GM21423 (cell line): Measurements from ENCODE around the gene F3.

Experiments
- ATAC-seq: cut with Tn5 transposase; IDR thresholded peaks from one replicate; pipeline ENCODE4 v1.9.1; 2021; ENCODE audit warnings: mild to moderate bottlenecking, moderate library complexity; ENCODE audit not compliant: unreplicated experiment

F3 gene

DNA sequence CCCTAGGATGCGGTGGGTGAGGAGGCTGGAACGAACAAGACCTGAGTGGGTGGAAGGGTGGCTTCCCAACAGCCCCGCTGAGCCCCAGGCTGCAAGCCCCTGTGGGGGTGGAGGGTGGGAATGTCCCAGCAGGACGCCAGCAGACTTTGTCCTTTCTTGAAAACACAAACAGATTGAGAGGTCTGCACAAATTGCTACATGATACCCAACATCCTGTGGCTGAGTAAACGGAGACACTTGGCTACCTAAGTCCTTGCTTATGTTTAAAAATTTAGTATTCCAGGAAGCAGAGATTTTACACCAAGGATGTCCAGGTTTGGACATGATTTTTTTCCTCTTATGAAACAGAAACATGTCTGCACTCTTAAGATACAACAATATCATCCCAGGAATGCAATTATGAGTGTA is 11.8 kb upstream of the F3 start:
- ATAC-seq, result no peak

DNA sequence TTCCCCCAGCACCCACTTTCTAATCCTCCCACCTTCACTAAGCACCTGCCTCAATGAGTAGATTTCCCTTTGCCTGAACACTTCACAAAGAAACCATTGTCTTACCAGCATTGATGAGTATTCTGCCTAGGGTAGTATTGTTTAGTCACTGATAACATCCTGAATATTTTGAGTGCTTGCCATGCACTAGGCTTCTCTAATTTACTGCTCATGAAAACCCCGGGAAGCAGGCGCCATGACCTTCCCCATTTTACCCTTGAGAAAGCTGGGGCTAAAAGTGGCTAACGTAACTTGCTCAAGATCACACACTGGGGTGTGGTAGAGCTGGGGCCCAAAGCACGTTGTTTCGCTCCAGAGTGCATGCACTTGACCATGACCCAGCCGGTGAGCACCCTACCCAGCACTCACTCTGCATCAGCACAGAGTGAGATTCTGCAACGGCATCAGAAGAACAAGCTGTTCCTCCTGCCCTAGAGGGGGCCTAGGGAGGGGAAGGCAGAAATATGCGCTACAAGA is 10.6 kb upstream of the F3 start:
- ATAC-seq, result no peak

DNA sequence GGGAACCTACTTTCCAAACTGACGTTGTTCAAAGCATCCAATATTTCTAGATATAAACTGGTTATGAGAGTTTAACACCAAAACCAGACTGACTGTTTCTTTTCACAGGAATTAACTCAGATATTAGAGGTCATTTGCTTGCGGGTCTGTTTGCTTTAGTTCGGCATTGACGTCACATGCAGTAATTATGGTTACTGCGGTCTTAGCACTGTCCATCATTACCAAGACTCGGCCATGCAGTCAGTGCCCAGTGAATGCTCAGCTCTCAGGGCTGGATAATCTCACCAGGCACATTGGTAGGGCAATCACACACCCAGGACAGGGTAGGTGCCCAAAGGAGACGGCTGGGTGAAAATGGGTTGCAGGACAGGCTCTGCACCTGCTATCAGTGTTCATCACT is 9.9 kb upstream of the F3 start:
- no peak for ATAC-seq

DNA sequence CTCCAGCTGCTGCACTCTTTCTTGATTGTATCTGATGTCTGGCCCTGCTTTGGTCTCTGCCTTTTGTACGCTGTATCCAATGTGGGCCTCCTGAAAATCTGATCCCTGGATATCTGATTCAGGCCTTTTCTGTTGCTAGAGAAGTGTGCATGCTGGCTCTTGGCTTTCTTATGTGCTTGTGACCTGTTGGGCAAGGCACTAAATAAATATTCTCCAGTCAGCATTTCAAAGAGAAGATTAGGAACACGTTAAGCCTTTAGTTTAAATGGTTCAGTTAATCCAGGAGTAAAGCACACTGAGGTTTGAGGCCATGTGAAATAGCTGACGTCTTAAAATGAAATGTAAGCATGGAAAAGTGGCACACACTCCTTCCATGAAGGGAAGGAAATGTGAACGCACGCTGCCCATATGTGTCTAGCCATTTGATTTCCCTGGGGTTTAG is 9.3 kb upstream of the F3 start:
- ATAC-seq, result no peak

DNA sequence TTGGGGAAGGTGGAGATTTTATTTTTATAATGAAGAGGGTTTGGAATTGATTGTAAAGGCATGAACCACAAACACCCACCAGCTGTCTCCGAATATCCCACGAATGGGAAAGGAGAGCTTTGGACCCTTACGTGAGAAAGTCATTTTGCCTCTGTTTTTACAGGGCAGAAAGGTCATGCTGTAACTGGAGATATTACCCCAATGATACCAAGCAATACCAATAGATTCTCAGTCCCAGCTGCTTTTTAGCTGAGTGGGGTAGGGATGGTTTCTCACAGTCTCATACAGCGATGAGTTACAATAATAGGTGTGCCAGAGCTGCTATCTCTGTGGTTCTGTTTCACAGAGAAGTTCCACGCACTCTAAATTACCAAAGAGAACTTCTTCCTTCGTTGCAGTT is 8.8 kb upstream of the F3 start:
- ATAC-seq, result no peak

DNA sequence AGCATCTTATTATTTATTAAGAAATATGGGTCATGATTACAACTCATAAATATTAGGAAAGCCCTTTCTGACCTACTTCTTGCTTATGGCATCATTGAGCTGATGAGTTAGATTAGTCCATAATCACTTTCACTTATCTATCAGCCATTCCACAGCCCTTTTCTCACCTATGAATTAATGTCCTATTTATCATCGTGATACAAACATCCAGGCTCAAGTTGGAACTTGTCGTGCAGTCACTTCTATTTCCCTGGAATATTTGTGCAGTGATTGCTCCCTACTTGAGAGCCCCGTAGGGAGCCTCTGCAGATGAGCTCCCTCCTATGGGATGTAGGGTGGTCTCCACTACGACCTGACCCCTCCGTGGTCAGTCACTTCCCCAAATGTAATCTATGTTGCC is 8.1 kb upstream of the F3 start:
- ATAC-seq, result no peak

DNA sequence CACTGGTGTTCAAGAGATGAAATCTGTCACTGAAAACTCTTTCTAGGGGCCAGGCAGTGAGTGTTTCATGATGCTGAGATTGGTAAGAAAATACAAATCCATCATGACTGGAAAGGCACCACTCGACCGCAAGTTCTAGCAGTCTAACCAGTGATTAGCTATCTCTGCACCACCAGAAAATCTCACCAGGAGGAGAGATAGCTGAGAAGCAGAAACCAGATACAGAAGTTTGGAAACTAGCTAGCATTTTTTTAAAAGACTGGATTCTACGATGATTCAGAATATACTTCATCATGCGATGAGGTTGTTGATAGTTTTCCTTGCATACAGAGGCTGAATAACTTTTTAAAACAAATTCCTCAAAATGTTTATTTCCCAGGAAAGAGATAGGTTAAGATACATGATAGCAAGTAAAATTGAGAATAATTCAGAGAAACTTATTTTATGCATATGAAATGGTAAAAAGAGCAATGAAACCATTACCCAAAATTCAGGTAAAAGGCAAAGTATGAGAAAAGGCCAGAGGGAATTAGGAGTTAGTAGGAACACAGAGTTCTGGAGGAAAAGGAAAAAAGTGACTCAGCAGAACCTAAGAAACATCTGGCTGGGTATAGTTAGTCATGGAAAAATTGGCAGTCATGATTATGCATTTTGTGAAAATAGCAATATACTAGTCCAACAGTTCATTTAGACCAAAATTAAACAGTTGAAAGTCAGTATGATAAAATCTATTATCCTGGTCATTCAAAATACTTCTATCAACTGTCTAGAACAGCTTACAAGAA is 3.3 kb upstream of the F3 start:
- ATAC-seq, result no peak

DNA sequence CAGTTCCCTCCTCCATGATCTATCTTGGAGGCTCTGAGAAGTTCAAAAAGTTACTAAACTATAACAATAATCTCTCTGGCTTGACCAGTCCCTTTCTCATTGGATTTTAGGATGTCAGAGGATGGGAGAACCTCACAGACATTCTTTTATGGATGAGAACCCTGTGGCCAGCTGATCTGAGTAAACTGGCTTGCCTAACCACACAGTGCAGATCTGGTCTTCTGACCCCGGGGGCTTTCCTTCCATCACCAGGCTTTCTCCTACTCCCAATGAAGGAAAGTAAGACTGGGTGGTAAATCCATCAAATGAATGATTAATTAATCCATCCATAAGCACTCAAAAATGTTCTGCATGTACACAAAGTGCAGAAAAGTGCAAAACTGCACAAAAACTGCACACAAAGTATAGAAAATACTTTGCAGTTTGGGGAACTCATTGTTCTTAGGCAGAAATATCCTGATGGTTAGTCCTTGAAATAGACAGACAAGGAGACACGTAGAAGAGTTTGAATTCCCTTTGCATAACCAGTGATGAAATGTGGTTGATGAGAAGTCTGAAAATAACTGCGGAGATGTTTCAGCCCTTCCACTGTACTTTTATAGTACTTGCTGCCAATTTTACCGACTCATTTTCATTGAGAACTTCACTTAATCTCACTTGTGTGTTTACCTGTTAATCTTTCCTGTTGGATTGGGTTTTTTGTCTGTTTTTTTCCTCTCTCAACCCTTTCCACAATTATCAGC is 2.5 kb upstream of the F3 start:
- no peak for ATAC-seq

DNA sequence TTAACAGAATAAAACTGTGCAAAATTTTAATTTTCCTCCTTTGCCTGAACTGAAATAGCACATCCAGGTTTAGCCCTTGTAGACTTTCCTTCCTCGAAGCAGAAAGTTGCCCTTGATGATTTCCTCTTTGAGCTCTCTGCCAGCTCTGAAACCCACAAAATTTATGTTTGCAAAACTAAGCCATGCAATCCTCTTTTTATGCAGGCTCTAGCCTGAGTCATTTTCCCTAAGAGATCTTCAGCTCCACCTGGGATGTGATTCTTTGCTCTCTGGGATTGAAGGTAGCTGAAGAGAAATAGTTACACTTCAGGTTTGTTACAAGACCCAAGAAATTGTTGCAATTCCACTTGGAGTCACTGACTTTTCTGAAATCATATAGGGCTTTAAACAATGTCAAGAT is 1.4 kb upstream of the F3 start:
- ATAC-seq, result no peak

DNA sequence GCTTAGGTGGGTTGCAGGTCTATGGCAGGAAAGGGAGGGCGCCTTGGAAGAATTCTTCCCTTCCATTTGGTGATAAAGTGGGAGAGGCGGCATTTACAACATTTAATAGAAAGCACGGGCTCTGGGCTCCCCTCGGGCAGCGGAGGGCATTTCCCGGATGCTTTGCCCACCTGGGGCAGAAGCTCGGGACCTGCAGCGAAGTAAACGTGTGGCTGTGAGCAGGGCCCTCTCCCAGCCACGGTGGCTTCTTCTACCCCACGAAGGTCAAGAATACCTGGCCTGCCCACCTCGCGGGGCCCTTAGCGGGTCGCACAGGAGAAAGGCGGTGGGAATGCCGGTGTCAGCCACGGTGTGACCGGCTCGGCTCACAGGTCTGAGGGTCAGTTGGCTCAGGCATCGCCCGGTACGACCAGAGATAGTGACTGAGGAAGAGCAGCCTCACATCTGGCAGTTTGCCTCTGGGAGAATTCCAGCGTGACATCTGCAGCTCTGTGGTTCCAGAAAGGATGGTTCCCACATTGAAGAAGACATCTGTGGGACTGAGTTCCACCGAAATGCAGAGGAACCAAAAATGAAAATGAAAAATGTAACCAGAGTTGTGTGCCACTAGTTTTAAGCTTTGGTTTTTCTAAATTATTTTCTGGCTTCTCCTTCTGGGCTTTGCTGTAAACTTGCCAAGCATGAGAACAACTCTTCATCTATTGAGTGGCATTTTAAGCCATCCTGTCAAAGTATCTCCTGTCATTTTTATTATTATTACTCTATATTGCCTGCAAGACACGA is 720 bp upstream of the F3 start:
- peak; percentile 30 for ATAC-seq

DNA sequence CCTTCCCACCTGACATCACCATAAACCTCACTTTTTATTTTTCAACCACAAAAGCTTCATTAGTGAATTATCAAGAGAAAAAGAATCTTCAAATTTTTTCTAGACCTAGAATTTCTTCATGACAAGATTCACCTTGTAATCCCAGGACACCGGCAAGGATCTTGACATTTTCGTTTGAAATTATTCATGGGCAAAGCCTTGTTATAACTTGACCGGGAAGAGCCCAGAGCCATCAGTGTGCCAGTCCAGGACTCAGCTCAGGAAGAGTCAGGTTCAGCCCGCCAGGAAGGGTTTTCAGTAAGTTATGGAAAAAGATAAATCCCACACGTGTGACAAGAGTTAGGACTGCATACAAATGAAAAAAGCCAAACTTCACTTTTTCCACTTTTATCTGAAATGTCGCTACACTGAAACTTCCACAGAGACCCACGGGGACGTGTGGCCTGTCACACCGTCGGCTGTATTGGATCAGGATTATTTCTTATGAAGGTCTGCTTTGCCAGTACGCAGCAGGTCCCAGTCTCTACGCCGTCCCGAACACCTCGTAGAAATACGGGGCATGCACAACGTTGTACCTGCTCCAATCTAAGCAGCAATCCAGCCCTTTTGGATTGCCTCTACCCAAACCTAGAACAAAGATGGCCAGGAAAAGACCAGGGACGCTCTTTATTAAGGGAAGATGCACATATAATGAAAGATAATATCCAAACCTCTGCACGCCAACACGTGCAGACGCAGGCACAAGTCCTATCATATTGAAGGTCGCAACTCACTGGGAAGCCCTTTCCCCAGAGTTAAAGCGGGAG is 916 bp downstream of the F3 start:
- no peak for ATAC-seq

DNA sequence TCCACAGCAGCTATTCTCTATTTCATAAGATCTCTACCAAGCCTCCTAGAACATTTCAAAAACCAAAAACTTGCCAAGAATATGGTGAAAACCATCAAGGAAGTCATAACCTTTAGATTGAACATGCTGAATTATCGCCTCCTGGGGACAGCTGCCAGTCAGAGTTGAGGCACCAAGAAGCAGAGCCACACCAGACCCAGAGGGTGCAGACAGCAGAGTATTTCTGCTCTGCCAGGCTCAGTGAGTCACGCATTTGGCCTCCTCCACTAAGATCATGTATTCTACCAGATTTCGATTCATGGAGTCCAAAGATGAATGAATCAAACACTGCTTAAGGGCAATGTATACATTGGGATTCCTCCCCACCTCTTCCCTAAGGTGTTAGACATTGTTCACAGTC is 2.1 kb downstream of the F3 start:
- ATAC-seq, result no peak

DNA sequence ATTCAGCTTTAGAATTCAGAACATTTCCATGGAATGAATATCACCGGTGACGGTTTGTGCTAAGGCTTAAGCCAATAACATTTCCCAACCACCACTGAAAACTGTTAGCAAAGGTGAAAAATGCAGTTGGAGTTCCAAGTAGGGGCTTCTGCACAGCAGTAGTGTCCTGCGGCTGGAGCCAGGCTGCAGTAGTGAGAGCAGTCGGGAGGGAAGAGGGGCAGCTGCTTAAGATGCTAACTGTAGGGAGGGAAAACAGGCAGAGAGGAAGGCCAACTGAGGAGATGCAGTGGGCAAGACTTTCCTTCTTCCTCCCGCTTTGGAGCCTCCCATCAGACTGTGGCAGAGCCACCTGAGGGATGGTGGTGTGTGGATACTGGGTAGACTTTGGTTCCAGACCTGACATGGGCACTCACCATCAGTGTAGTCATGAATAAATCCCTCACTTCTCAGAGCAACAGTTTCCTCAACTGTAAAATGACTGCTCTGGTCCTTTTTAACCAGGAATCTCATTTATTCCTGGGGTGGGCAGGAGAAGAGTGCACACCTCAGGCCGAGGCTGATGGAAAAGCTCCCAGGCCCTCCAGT is 3.2 kb downstream of the F3 start:
- ATAC-seq, result no peak

DNA sequence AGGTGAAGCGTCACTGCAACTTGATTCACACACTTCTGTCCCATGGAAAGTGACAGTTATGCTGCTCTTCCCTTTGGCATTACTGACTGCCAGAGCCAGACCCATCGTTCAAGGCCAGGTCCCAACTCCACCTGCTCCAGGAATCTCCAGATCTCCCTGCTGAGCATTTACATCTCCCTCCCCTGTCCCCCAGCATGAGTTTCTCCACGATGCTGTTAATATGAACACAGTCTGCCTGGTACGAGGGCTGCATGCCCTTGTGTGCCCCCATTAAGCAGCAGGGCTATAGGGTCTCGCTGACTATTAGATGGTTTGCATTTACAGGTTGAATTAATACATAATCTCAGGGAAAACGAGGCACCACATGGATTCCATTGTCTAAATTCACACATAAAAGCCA is 4.3 kb downstream of the F3 start:
- no peak for ATAC-seq

DNA sequence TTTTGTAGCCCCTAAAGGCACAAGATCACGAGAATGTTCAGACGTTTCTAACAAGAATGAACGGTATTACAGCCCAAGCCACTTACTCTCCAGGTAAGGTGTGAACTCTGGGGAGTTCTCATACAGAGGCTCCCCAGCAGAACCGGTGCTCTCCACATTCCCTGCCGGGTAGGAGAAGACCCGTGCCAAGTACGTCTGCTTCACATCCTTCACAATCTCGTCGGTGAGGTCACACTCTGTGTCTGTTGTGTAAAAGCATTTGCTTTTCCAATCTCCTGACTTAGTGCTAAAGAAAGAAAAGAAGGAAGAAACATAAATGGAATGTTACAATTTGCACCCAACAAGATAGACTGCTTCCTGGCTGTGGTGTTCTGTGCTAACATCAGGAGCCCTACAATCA is 5.7 kb downstream of the F3 start:
- no peak for ATAC-seq

DNA sequence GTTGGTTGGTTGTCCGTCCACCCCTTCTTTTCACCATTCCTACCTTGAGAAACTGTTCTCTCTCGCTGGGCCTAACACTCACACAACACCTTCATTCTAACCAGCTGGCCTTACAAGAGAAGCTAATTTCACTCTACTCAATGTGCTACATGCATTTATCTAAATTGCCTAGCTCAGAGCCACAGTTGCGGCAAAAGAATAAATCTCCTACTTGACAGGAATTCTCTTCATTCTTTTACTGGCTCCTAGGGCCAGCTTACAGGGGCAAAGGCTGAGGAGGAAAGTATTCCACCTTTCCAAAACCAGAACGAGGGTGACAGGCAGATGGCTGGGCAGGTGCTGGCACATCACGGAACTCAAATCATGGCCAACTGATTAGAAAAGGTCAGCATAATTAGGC is 6.5 kb downstream of the F3 start:
- no peak for ATAC-seq

DNA sequence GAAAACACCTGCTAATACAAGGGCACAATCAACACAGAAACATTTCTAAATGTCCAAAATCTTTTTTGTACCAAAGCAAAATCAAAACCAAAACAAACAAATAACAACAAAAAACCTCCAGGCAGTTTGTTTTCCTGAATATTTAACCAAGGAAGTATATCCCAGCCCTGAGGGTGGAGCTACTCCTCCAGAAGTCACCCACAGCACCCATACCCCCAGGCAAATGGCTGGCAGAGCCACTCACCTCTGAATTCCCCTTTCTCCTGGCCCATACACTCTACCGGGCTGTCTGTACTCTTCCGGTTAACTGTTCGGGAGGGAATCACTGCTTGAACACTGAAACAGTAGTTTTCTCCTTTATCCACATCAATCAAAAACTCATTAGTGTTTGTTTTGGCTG is 9.5 kb downstream of the F3 start:
- ATAC-seq, result no peak

DNA sequence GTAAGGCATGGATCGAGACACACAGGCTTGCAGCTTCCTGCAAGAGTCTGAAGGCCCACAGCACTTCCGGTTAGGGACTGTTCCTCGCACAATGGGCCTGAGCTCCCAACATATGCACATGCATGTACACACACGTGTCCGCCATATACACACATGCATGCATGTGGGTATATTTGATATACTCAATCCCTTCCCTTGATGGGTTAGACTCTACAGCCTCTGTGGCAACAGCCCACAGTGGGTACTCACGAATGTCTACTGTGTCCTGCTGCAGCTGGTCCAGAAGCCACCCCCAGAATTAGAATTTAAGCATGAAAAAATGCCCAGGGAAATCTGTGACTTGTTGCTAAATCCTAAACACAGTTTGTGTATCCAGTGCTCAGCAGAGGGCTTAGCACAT is 9.9 kb downstream of the F3 start:
- no peak for ATAC-seq

DNA sequence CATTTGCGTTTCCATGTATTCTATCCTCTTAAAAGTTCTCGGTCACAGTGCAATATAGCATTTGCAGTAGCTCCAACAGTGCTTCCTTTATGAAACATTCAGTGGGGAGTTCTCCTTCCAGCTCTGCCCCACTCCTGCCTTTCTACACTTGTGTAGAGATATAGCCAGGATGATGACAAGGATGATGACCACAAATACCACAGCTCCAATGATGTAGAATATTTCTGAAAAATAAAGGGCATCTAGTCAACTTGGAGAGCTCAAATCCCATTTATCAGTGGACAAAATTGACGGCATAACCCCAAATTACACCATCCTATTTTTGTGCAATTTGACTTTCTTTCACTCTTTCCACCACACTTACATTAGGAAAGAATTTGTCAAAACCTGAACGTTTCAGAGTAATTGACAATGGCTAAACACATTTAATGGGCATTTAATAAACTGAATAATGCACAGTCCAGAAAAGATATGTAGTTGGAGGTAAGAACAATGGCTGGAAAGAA is 11.1 kb downstream of the F3 start:
- no peak for ATAC-seq

DNA sequence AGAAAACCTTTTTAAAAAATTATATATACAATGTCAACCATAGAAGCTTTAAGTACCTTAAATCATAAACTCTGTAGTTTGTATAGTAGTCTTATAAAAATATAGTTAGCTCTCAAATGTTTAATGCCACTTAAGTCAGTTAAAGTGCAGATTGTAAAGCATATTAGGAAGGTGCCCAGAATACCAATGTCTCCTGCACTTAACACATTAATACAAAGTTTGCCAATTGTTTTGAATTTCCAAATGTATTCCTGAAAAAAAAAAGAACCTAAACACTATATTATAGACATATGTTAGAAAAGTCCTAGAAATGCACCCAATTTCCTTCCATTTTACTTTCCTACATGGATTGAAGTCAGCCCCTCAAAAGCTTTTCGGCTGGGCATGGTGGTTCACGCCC is 12.1 kb downstream of the F3 start:
- no peak for ATAC-seq
